ENCODE data around the gene PPDPF. TPM values are rescaled to one million over a fixed set of nuclear protein-coding genes. Genes with fewer than 3 reads are reported as not detected.

PPDPF gene
- total RNA-seq, 2 donors from 2014 or later, result 138 to 185 TPM

DNA sequence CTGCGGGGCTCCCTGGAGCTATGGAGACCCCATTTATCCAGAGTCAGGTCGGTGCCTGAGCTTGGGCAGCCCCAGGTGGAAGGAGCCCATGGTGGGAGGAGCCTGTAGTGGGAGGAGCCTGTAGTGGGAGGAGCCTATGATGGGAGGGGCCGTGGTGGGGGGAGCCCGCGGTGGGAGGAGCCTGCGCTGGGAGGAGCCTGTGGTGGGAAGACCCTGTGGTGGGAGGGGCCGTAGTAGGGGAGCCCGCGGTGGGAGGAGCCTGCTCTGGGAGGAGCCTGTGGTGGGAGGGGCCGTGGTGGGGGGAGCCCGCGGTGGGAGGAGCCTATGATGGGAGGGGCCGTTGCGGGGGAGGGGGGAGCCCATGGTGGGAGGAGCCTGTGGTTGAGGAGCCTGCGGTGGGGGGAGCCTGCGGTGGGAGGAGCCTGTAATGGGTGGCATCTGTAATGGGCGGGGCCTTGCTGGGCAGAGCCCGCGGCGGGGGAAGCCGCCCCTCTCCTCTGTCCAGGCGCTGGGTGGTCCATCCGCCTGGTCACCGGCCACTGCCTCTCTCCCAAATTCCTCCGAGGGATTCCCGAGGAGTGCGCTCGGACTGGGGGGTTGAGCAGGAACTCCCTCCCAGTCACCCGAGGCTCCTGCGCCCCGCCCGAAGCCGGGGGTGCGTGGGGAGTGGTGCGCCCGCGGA is 32.8 kb downstream of the PPDPF start:
- Histone ChIP-seq H3K4me1 (peaks cover 0 to 19% of the 10 kb centered on the region in 2 donors), H3K4me3 (peak overlapping the region; percentile 57 to 58), H3K27ac (no peak overlapping the region), H3K9me3 (no peaks in the 10 kb centered on the region), H3K27me3 (no peaks in the 10 kb centered on the region), H3K36me3 (no peaks in the 10 kb centered on the region)
- peak; percentile 80 for DNase-seq (ENCODE audit: low spot score)
- no peak for TF ChIP-seq CTCF (IDR thresholded peaks at IDR 0.05)

DNA sequence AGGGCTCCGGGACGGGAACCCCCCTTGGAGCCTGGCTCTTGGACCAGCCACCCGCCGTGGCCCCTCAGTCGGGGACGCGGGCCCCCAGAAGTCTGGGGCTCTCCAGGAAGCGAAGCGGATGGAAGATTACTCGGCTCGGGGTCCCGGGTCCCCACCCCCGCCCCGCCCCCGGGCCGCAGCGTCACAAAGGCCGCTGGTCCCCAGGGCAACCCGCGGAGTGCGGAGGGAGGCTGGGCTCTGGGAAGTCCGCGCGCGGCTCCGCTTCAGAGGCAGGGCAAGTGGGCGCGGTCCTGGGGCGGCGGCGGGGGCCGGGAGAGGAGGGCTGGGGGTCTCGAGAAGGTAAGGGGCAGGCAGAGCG is 33.3 kb downstream of the PPDPF start, which contains the start of gene FNDC11:
TSS of gene FNDC11 (plus strand) at position 227 of the 358 bp plus-strand sequence. CDS start 1,505 bp downstream, outside the sequence.
- TF ChIP-seq CTCF (IDR thresholded peaks at IDR 0.05), result no peak
- Histone ChIP-seq H3K4me1 (peaks cover 0 to 19% of the 10 kb centered on the region in 2 donors), H3K27me3 (no peaks in the 10 kb centered on the region), H3K4me3 (peak within 1 kb of the TSS; percentile 57 to 58), H3K9me3 (no peaks in the 10 kb centered on the region), H3K36me3 (peaks cover under 1% of the 10 kb centered on the region), H3K27ac (no peak within 1 kb of the TSS)
- DNase-seq (ENCODE audit: low spot score), result no peak

DNA sequence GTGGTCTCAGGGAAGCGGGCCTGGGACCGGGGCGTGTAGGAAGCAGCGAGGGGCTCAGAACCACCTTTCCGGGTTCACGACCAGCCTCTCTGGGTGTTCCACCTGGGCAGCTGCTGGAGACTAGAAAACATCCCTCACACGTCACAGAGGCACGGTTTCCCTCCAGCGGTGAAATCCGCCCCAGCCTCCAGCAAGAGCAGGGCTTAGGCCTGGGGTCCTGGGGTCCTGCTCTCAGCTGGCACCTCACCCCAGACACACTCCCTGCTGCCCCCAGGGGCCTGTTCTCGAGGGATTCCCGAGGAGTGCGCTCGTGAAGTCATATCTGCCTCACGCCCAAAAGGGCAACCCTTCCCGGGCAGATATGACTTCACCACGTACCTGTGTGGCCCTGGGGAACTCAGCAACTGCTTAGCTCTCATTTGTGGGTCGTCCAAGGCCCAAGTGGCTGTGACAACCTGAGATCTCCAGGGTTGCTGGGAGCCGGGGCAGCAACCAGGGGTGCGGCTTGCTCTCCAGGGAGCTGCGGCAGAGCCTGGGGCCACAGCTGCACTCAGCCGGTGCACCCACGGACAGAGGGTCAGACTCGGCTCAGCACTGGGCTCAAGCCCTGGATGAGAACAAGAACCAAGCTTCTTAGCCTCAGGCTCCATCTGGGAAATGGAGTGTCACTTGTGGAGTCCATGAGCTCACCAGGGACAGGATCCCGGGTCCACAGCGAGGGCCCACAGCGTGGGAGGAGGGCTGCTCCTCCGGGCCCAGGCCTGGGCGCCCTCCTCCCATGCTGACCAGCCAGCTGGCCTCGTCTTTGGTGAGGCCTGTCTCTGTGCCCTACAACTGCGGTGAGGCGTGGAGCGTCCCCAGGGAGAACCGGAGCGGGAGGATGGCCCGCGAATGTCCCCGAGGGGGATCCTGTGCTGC is 34.1 kb downstream of the PPDPF start:
- Histone ChIP-seq H3K4me3 (peak overlapping the region in 1 of 2 donors; percentile 57), H3K27me3 (no peaks in the 10 kb centered on the region), H3K36me3 (peaks cover 4% of the 10 kb centered on the region), H3K4me1 (peaks cover 0 to 19% of the 10 kb centered on the region in 2 donors), H3K27ac (no peak overlapping the region), H3K9me3 (no peaks in the 10 kb centered on the region)
- no peak for TF ChIP-seq CTCF (IDR thresholded peaks at IDR 0.05)
- no peak for DNase-seq (ENCODE audit: low spot score)

DNA sequence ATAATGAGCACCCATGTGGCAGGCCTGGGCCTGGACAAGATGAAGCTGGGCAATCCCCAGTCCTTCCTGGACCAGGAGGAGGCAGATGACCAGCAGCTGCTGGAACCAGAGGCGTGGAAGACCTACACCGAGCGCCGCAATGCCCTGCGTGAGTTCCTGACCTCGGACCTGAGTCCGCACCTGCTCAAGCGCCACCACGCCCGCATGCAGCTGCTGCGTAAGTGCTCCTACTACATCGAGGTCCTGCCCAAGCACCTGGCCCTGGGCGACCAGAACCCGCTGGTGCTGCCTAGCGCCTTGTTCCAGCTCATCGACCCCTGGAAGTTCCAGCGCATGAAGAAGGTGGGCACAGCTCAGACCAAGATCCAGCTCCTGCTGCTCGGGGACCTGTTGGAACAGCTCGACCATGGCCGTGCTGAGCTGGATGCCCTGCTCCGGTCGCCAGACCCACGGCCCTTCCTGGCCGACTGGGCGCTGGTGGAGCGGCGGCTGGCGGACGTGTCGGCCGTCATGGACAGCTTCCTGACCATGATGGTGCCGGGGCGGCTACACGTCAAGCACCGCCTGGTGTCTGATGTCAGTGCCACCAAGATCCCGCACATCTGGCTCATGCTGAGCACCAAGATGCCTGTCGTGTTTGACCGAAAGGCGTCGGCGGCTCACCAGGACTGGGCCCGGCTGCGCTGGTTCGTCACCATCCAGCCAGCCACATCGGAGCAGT is 35.3 kb downstream of the PPDPF start:
- Histone ChIP-seq H3K27ac (no peak overlapping the region), H3K4me1 (peaks cover 0 to 19% of the 10 kb centered on the region in 2 donors), H3K9me3 (no peaks in the 10 kb centered on the region), H3K27me3 (no peaks in the 10 kb centered on the region), H3K4me3 (no peak overlapping the region), H3K36me3 (peaks cover 16% of the 10 kb centered on the region)
- DNase-seq (ENCODE audit: low spot score), result no peak
- no peak for TF ChIP-seq CTCF (IDR thresholded peaks at IDR 0.05)

DNA sequence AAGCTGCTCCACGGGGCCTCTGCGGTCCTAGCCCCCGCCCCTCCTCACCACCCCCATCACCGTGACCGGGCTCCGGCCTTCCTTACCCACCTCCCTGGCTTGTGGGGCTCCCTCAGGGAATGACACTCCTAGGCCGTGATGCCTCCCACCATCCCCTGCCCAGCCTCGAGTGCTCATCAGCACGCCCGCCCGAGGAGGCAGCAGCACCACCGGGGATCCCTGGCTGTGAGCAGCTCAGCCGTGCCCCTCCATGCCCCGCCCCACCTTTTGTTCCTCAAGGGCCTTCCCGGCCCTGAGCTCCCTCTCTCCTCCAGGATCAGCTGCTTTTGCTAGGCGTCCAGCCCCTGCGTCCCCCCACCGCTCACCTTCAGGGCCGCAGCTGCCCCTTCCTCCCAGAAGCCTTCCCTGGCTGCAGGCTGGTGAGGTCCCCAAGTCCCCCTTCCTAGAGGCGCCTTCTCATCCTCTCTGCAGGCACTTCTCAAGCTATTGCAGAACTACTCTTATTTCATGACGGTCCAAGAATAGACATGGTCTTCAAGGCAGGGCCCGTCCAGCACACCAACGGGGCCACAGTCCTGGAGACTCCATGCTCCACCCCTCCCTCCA is 36.4 kb downstream of the PPDPF start:
- no peak overlapping the region for H3K4me3 ChIP-seq
- no peaks in the 10 kb centered on the region for H3K9me3 ChIP-seq
- no peaks in the 10 kb centered on the region for H3K27me3 ChIP-seq
- no peak overlapping the region for H3K27ac ChIP-seq
- H3K4me1 ChIP-seq, result peaks cover 0 to 19% of the 10 kb centered on the region in 2 donors
- peaks cover 27% of the 10 kb centered on the region for H3K36me3 ChIP-seq
- no peak for TF ChIP-seq CTCF (IDR thresholded peaks at IDR 0.05)
- no peak for DNase-seq (ENCODE audit: low spot score)

Measured in right atrium auricular region (tissue), 2 donors.